ENCODE results near the gene FRMD1. TPM values are rescaled to one million over a fixed set of nuclear protein-coding genes. Genes with fewer than 3 reads are reported as not detected.
"Not testable (repeated sequence)": the region's sequence is repeated elsewhere in the genome, so short reads cannot be mapped to it uniquely, and the experiment has no call there.

Gene FRMD1
- total RNA-seq, 1 donor from 2014 or later, result not detected

GRCh38 chr6:168084465-168085160 lies 5.6 kb upstream of the FRMD1 start:
- no peak for DNase-seq (ENCODE audit: low spot score)
- intact Hi-C loops (cut with DNase I), result no loop called here

GRCh38 chr6:168083514-168083885 lies 4.5 kb upstream of the FRMD1 start:
- intact Hi-C loops (cut with DNase I), result no loop called here
- DNase-seq (ENCODE audit: low spot score), result no peak

- no peak for DNase-seq (ENCODE audit: low spot score)
- intact Hi-C loops (cut with DNase I), result no loop called here
These were observed 4.0 kb upstream of the FRMD1 start for GRCh38 chr6:168082860-168083513.

- no peak for DNase-seq (ENCODE audit: low spot score)
- intact Hi-C loops (cut with DNase I), result no loop called here
These were observed 3.0 kb upstream of the FRMD1 start for GRCh38 chr6:168081858-168082546.

GRCh38 chr6:168080393-168081077 lies 1.5 kb upstream of the FRMD1 start:
- intact Hi-C loops (cut with DNase I), result no loop called here
- DNase-seq (ENCODE audit: low spot score), result no peak

GRCh38 chr6:168078175-168078942 lies 653 bp downstream of the FRMD1 start:
- DNase-seq (ENCODE audit: low spot score), result no peak
- intact Hi-C loops (cut with DNase I), result no loop called here

- DNase-seq (ENCODE audit: low spot score); intact Hi-C loops (cut with DNase I): not testable (repeated sequence)
These were observed 1.6 kb downstream of the FRMD1 start for GRCh38 chr6:168077401-168077800.

- no peak for DNase-seq (ENCODE audit: low spot score)
- intact Hi-C loops (cut with DNase I), result no loop called here
These were observed 3.2 kb downstream of the FRMD1 start for GRCh38 chr6:168075787-168076202.

- DNase-seq (ENCODE audit: low spot score), result no peak
- intact Hi-C loops (cut with DNase I), result no loop called here
These were observed 3.8 kb downstream of the FRMD1 start for GRCh38 chr6:168075216-168075615.

- intact Hi-C loops (cut with DNase I), result no loop called here
- no peak for DNase-seq (ENCODE audit: low spot score)
These were observed 4.9 kb downstream of the FRMD1 start for GRCh38 chr6:168073937-168074730.

- intact Hi-C loops (cut with DNase I), result no loop called here
- DNase-seq (ENCODE audit: low spot score), result no peak
These were observed 6.3 kb downstream of the FRMD1 start for GRCh38 chr6:168072730-168073129.

GRCh38 chr6:168072261-168072660 lies 6.8 kb downstream of the FRMD1 start:
- no peak for DNase-seq (ENCODE audit: low spot score)
- intact Hi-C loops (cut with DNase I), result no loop called here

GRCh38 chr6:168071620-168072019 lies 7.4 kb downstream of the FRMD1 start:
- intact Hi-C loops (cut with DNase I), result no loop called here
- DNase-seq (ENCODE audit: low spot score), result no peak

- no peak for DNase-seq (ENCODE audit: low spot score)
- intact Hi-C loops (cut with DNase I), result no loop called here
These were observed 8.2 kb downstream of the FRMD1 start for GRCh38 chr6:168070804-168071203.

- no peak for DNase-seq (ENCODE audit: low spot score)
- intact Hi-C loops (cut with DNase I), result no loop called here
These were observed 11.8 kb downstream of the FRMD1 start for GRCh38 chr6:168067081-168067759.

GRCh38 chr6:168064226-168064807 lies 14.7 kb downstream of the FRMD1 start:
- DNase-seq (ENCODE audit: low spot score), result no peak
- intact Hi-C loops (cut with DNase I), result loop anchor here (5.0 kb wide), 1 partner anchor 53 kb away; no protein-coding TSS in a partner anchor

GRCh38 chr6:168063431-168063830 lies 15.6 kb downstream of the FRMD1 start:
- no peak for DNase-seq (ENCODE audit: low spot score)
- intact Hi-C loops (cut with DNase I), result loop anchor here (5.0 kb wide), 1 partner anchor 54 kb away; no protein-coding TSS in a partner anchor

Data from cardiac septum (tissue), 1 donor.